Small intestine (tissue), 16 donors: ENCODE measurements around the gene IFT52. TPM values are rescaled to one million over a fixed set of nuclear protein-coding genes. Genes with fewer than 3 reads are reported as not detected.

Experiments
- DNase-seq, 2 donors: peaks; one replicate each; pipeline versions ENCODE4 v3.0.0 to v3.0.0-alpha.2; 2013
- FAIRE-seq: peaks from 2 replicates; lab custom pipeline; 2012; peaks lifted over from hg19 to GRCh38; lab: Jason Lieb, UNC
- H3K27ac ChIP-seq, 3 donors: one replicate each; pipeline ENCODE4 v1.5.1; 2013; ENCODE audit warnings: low read length in 2 of 3, mild to moderate bottlenecking in 2 of 3, control low read depth in 1 of 3, inconsistent platforms in 1 of 3, low read depth in 1 of 3, moderate library complexity in 1 of 3
- H3K27me3 ChIP-seq, 3 donors: one replicate each; pipeline ENCODE4 v1.6.1; 2013; ENCODE audit warnings: low read length in 3 of 3, inconsistent platforms in 1 of 3; ENCODE audit not compliant: control insufficient read depth in 3 of 3, insufficient read depth in 3 of 3
- H3K36me3 ChIP-seq, 3 donors: one replicate each; pipeline ENCODE4 v1.6.1; 2013; ENCODE audit warnings: low read length in 3 of 3, inconsistent platforms in 1 of 3, low read depth in 1 of 3, mild to moderate bottlenecking in 1 of 3, moderate library complexity in 1 of 3; ENCODE audit not compliant: control insufficient read depth in 3 of 3, insufficient read depth in 2 of 3
- H3K4me1 ChIP-seq, 3 donors: one replicate each; pipeline ENCODE4 v1.6.1; 2013; ENCODE audit warnings: low read length in 2 of 3, inconsistent platforms in 1 of 3, low read depth in 1 of 3, mild to moderate bottlenecking in 1 of 3, moderate library complexity in 1 of 3; ENCODE audit not compliant: control insufficient read depth in 3 of 3, insufficient read depth in 2 of 3
- H3K4me3 ChIP-seq, 3 donors: one replicate each; pipeline ENCODE4 v1.5.1; 2013; ENCODE audit warnings: low read length in 3 of 3, control low read depth in 1 of 3, inconsistent platforms in 1 of 3, low read depth in 1 of 3, mild to moderate bottlenecking in 1 of 3, moderate library complexity in 1 of 3
- H3K9me3 ChIP-seq, 2 donors: one replicate each; pipeline ENCODE4 v1.6.1; 2013; ENCODE audit warnings: low read depth in 1 of 2, low read length in 1 of 2; ENCODE audit not compliant: control insufficient read depth in 2 of 2, insufficient read depth in 1 of 2
- WGBS, 3 donors: extraction: QIAGEN DNeasy Blood & Tissue Kit; methylation state at CpG; one replicate each; pipeline ENCODE4 v1.1.7; 2013; 5-methylcytosine and 5-hydroxymethylcytosine counted together
- long read RNA-seq, 10 donors: transcript quantifications; one replicate each; lab custom pipeline, GENCODE V29; 2026
- polyA plus RNA-seq, 4 donors: library from polyadenylated mRNA; stranded (reverse) in 3 of 4; unstranded in 1 of 4; fragments of 200-250 nt in 3 of 4; fragments of 120-200 nt in 1 of 4; gene quantifications; one replicate each; pipeline versions ENCODE4 v1.2.1 to v1.2.3, GENCODE V29; 2013
- donor health status: healthy with polysubstance abuse.
- donor health status: control.
- donor health status: control.
- donor health status: Bipolar disorder and iron deficiency.
- donor health status: healthy.

Gene IFT52, protein sequence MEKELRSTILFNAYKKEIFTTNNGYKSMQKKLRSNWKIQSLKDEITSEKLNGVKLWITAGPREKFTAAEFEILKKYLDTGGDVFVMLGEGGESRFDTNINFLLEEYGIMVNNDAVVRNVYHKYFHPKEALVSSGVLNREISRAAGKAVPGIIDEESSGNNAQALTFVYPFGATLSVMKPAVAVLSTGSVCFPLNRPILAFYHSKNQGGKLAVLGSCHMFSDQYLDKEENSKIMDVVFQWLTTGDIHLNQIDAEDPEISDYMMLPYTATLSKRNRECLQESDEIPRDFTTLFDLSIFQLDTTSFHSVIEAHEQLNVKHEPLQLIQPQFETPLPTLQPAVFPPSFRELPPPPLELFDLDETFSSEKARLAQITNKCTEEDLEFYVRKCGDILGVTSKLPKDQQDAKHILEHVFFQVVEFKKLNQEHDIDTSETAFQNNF
- polyA plus RNA-seq = 10 to 100 TPM in 3 of 4 donors, 1 to 10 TPM in 1; 9.6 to 44.7 (median 13.2) TPM
- long read RNA-seq, donor 1, transcript IFT52-202 (14 exons, 1,599 nt) = minor isoform, 7 of 20 reads
- long read RNA-seq, donor 1, transcript IFT52-201 (14 exons, 1,757 nt) = major isoform, 12 of 20 reads
- long read RNA-seq, donor 1, partial matches to known transcripts = 0 of 20 reads
- long read RNA-seq, donor 1, other reads (novel, unspliced or antisense) = 0 of 20 reads
- long read RNA-seq, donor 2, transcript IFT52-201 (14 exons, 1,757 nt) = major isoform, 5 of 7 reads
- long read RNA-seq, donor 2, partial matches to known transcripts = 0 of 7 reads
- long read RNA-seq, donor 2, other reads (novel, unspliced or antisense) = 0 of 7 reads
- long read RNA-seq, donor 3, partial matches to known transcripts = 5 of 9 reads
- long read RNA-seq, donor 3, other reads (novel, unspliced or antisense) = 0 of 9 reads
- long read RNA-seq, donor 4, partial matches to known transcripts = 0 of 1 reads
- long read RNA-seq, donor 4, other reads (novel, unspliced or antisense) = 0 of 1 reads
- long read RNA-seq, donor 5, partial matches to known transcripts = 0 of 1 reads
- long read RNA-seq, donor 5, other reads (novel, unspliced or antisense) = 0 of 1 reads
- long read RNA-seq, donor 6, partial matches to known transcripts = 0 of 3 reads
- long read RNA-seq, donor 6, other reads (novel, unspliced or antisense) = 0 of 3 reads
- long read RNA-seq, donor 7, transcript IFT52-202 (14 exons, 1,599 nt) = minor isoform, 6 of 14 reads
- long read RNA-seq, donor 7, transcript IFT52-201 (14 exons, 1,757 nt) = major isoform, 7 of 14 reads
- long read RNA-seq, donor 7, partial matches to known transcripts = 0 of 14 reads
- long read RNA-seq, donor 7, other reads (novel, unspliced or antisense) = 0 of 14 reads
- long read RNA-seq, donor 8, partial matches to known transcripts = 0 of 2 reads
- long read RNA-seq, donor 8, other reads (novel, unspliced or antisense) = 0 of 2 reads
- long read RNA-seq, donor 9, partial matches to known transcripts = 0 of 2 reads
- long read RNA-seq, donor 9, other reads (novel, unspliced or antisense) = 0 of 2 reads
- long read RNA-seq, donor 10, transcript IFT52-201 (14 exons, 1,757 nt) = major isoform, 7 of 11 reads
- long read RNA-seq, donor 10, partial matches to known transcripts = 0 of 11 reads
- long read RNA-seq, donor 10, other reads (novel, unspliced or antisense) = 0 of 11 reads

DNA sequence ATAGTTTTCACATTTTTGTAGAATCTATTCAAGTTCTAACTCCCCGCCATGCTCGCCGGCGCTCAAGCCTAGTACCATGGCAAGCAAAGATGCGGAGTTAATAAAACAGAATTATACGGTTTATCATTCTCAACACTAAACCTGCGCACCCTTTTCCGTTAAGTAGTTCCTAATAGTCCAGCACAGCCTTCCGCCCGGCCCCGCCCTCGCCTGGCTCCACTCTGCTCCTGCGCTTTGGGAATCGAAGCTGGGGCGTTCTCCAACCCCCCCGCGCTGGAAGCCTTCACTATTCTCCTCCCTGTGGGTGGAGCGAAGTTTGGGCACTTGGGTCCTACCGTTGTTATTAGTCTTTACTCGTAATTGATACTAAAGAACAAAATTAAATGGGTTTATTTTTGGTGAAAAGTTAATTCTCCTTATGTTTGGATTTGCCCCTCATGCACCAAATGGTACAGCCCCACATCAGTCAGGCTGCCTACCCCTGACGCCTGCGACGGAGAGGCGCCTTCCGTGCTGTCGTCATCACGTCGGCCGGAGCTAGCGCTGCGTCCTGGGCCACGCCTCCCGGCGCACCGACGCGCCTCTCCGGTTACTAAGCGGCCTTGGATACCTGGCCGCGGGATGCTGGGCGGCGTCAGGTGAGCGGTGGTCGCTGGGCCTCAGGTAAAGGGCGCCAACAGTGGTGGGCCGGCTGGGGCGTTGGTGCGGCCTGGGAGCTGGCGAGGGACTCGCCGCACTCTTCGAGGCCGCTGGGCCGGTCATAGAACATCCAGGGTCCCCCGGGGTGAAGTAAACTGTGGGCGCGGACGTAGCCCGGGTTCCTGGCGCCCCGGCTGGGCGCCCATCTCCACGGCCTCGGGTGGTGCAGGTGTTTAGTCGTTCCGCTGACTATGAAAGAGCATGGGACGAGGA lies at the start of gene IFT52:
Gene IFT52 (plus strand): TSS at position 546 of the 912 bp plus-strand sequence. CDS start 3,762 bp downstream, outside the sequence.
- Histone ChIP-seq H3K27me3 (no peaks in the 10 kb centered on the region), H3K4me3 (peak within 1 kb of the TSS; percentile 58 to 78 (median 74)), H3K9me3 (no peaks in the 10 kb centered on the region), H3K36me3 (peaks cover 0 to 12% (median 0%) of the 10 kb centered on the region in 3 donors), H3K27ac (peak within 1 kb of the TSS; percentile 36 to 67 (median 61)), H3K4me1 (peaks cover 0 to 4% (median 0%) of the 10 kb centered on the region in 3 donors)
- FAIRE-seq (no peak), DNase-seq (peak; percentile 95 to 98)
- 0% methylated on average over 65 to 68 of the region's 68 CpGs for WGBS, 3 donors

DNA sequence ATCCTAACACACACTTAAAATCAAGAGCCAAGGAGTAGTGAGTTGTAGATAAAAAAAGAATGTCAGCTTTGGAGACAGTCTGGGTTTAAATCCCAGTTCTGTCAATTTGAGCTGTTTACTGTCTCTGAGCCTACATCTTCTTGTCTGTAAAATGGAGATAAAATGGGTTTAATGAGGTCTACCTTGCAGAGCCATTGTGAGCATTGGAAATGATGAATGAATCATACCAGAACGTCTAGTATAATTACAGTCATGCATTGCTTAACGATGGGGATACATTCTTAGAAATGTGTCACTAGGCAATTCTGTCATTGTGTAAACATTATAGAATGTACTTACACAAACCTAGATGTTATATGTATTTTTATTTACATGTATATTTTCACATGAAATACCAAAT lies 49.5 kb upstream of the IFT52 start:
- peaks cover 0 to 6% (median 0%) of the 10 kb centered on the region in 3 donors for H3K4me1 ChIP-seq
- H3K9me3 ChIP-seq = no peaks in the 10 kb centered on the region
- peak in 1 of 2 donors; percentile 54 for DNase-seq
- H3K36me3 ChIP-seq = peaks cover 0 to 41% (median 0%) of the 10 kb centered on the region in 3 donors
- H3K4me3 ChIP-seq = no peak overlapping the region
- no peak for FAIRE-seq
- whole genome bisulfite sequencing, 3 donors = 2 to 40% (median 23%) methylated on average over 2 of the region's 2 CpGs
- H3K27ac ChIP-seq = no peak overlapping the region
- H3K27me3 ChIP-seq = no peaks in the 10 kb centered on the region

DNA sequence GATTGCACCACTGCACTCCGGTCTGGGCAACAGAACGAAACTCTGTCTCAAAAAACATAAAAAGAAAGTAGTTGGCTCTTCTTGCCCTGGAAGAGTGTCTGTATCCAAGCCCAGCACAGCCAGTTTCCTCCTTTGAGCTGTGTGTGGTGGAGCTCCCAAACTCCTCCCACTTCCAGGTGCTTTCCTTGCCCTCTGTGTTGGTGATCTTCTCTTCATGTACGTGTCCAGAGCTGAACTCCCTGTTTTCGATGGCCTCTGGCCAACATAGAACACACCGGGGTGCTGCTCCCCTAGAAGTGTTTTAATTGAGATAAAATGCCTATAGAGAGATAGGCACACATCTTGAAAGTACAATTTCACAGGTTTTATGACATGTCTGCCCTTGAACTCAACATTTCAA lies 48.6 kb upstream of the IFT52 start:
- no peaks in the 10 kb centered on the region for H3K27me3 ChIP-seq
- 16 to 73% (median 46%) methylated on average over 5 of the region's 5 CpGs for WGBS, 3 donors
- FAIRE-seq (no peak), DNase-seq (peak; percentile 44 to 93)
- H3K4me3 ChIP-seq = no peak overlapping the region
- H3K36me3 ChIP-seq = peaks cover 0 to 38% (median 0%) of the 10 kb centered on the region in 3 donors
- no peak overlapping the region for H3K27ac ChIP-seq
- peaks cover 0 to 6% (median 0%) of the 10 kb centered on the region in 3 donors for H3K4me1 ChIP-seq
- H3K9me3 ChIP-seq = peaks cover 0 to 1% of the 10 kb centered on the region in 2 donors

DNA sequence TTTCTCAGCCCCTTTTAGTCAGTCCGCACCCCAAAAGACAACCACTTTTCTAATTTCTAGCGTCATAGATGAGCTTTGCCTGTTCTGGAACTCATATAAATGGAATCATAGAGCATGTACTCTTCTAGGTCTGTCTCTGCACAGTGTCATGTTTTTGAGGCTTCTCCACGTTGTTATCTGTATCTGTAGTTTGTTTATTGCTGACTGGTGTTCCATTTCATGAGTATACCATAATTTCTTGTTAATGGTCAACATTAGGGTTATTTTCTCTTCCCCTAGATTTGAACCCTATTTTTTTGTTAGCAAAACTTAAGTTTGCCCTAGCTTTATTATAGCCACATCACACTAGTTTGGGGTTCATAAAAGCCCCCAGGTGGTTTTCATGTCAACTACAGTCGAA lies 48.1 kb upstream of the IFT52 start:
- 68 to 79% (median 69%) methylated on average over 4 of the region's 4 CpGs for WGBS, 3 donors
- Histone ChIP-seq H3K36me3 (peaks cover 0 to 35% (median 0%) of the 10 kb centered on the region in 3 donors), H3K4me1 (peaks cover 0 to 6% (median 0%) of the 10 kb centered on the region in 3 donors), H3K27ac (no peak overlapping the region), H3K9me3 (peaks cover 0 to 6% of the 10 kb centered on the region in 2 donors), H3K4me3 (no peak overlapping the region), H3K27me3 (no peaks in the 10 kb centered on the region)
- no peak for DNase-seq
- FAIRE-seq = no peak

DNA sequence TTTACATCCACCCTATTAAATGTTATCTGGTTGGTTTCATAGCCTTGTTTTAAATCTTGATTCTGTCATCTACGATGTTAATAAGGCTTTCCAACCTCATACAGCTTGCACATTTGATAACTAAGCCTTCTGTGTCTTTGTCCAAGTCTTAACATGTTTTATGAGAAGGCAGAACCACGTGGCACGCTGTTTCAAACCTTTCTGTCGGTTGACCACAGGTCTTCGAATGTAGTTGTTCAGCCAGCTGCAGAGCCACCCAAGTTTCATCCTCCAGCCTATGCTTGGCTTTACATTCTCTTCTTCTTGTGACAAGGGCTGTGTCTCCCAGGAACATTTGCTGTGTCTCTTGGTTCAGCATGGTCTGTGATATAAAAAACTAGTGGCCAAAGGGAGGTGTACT lies 47.6 kb upstream of the IFT52 start:
- DNase-seq (no peak), FAIRE-seq (no peak)
- WGBS, 3 donors = 77 to 88% (median 79%) methylated on average over 5 of the region's 5 CpGs
- no peaks in the 10 kb centered on the region for H3K27me3 ChIP-seq
- peaks cover 0 to 7% of the 10 kb centered on the region in 2 donors for H3K9me3 ChIP-seq
- H3K36me3 ChIP-seq = peaks cover 0 to 36% (median under 1%) of the 10 kb centered on the region in 3 donors
- no peak overlapping the region for H3K27ac ChIP-seq
- H3K4me3 ChIP-seq = no peak overlapping the region
- H3K4me1 ChIP-seq = peaks cover 0 to 6% (median 0%) of the 10 kb centered on the region in 3 donors

DNA sequence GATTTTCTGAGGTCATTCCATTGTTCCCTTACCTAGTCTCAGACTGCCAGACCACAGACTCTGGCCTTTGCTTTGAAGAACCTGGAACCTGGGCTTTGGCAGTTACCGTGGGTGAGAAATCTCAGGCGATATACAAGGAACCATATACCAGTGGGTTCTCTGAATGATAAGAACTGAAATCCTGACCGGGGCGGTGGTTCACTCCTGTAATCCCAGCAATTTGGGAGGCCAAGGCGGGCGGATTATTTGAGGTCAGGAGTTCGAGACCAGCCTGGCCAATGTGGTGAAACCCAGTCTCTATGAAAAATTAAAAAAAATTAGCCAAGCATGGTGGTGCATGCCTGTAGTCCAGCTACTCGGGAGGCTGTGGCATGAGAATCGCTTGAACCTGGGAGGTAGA lies 46.2 kb upstream of the IFT52 start:
- Histone ChIP-seq H3K4me1 (peaks cover 0 to 10% (median 0%) of the 10 kb centered on the region in 3 donors), H3K9me3 (peaks cover 0 to 7% of the 10 kb centered on the region in 2 donors), H3K4me3 (no peak overlapping the region), H3K27ac (no peak overlapping the region), H3K36me3 (peaks cover 0 to 30% (median 3%) of the 10 kb centered on the region in 3 donors), H3K27me3 (no peaks in the 10 kb centered on the region)
- FAIRE-seq (no peak), DNase-seq (no peak)
- 86 to 90% (median 90%) methylated on average over 9 of the region's 9 CpGs for WGBS, 3 donors
